ENCODE results near the gene LCE2A.

LCE2A gene

GRCh38 chr1:152743371-152744145 lies 45.4 kb downstream of the LCE2A start:
- DNase-seq, result no peak

GRCh38 chr1:152745289-152745704 lies 47.2 kb downstream of the LCE2A start:
- DNase-seq, result no peak

- DNase-seq, result no peak
These were observed 47.8 kb downstream of the LCE2A start for GRCh38 chr1:152745765-152746444.

- DNase-seq, result no peak
These were observed 49.7 kb downstream of the LCE2A start for GRCh38 chr1:152747831-152748230.

Data from activated effector memory CD4-positive, alpha-beta T cell treated with Interleukin-2 at 50 U/mL for 16 hours (primary cell).